ENCODE data around the gene GDF10.

DNA sequence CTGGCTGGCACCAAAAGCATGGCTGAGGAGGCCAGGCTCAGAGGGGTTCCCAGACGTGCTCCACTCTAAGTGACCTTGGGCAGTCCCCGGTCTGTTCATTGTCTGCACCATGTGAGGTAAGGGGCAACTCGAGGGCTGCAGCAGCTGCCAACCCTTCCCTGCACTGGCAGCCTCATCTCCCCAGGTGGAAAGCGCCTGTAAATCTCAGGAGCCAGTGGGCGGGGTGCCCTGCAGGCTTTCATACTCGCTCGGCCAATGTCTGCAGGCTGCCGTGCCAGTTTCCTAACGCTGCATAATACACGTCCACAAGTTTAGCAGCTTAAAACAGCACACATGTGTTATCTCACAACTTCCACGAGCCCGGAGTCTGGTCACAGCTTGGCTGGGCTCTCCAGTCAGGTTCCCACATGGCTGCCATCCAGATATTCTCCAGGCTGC, 12.6 kb upstream of the GDF10 start:
- TF ChIP-seq POLR2A (IDR thresholded peaks at IDR 0.05), result no peak
- TF ChIP-seq, protein P1, sequence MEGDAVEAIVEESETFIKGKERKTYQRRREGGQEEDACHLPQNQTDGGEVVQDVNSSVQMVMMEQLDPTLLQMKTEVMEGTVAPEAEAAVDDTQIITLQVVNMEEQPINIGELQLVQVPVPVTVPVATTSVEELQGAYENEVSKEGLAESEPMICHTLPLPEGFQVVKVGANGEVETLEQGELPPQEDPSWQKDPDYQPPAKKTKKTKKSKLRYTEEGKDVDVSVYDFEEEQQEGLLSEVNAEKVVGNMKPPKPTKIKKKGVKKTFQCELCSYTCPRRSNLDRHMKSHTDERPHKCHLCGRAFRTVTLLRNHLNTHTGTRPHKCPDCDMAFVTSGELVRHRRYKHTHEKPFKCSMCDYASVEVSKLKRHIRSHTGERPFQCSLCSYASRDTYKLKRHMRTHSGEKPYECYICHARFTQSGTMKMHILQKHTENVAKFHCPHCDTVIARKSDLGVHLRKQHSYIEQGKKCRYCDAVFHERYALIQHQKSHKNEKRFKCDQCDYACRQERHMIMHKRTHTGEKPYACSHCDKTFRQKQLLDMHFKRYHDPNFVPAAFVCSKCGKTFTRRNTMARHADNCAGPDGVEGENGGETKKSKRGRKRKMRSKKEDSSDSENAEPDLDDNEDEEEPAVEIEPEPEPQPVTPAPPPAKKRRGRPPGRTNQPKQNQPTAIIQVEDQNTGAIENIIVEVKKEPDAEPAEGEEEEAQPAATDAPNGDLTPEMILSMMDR (IDR thresholded peaks at IDR 0.05 in 8 of 11, conservative IDR thresholded peaks at IDR 0.05 in 3 of 11), result no peak
